ENCODE measurements around the gene ATAD3A.

The ATAD3A gene

DNA sequence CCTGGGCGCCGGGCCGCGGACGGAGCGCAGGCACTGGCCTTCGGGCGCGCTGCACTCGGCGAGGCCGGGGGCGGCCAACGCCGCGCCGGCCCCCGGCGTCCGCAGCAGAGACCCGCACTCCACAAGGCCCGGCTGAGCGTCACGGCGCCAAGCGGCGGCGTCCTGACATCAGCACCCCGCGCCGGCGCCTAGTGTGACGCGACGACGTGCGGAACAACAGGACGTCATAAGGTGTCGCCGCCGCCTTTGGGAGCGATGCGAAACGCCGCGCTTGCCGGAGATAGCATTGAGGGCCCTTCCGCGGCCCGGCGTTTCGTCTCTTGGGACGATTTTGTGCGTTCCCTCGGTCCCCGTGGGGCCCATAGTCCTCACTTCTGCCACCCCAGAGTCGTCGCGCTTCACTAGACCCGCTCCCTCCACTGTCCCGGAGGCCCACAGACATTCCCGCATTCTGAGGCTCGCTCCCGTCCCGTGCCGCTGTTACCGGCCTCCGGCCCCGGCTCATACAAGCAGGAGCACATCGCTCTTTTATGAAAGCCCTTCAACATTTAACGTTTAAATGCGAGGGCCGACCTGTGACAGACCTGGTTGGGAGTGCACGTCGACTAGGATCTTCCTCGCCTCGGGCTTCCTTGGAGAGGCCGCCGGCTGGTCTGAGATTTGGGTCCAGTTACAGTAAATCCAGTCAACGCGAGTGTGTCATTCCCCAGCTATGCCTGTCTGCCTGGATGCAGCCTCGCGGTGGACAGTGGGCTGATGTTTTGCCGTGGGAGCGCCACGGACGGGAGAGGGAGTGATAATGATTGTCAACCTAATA, 63.0 kb downstream of the ATAD3A start, which contains the start of gene SSU72 (continued):
- no peak for TF ChIP-seq ZNF658 (tag by site-specific recombination; IDR thresholded peaks at IDR 0.05)
- TF ChIP-seq, protein P1, sequence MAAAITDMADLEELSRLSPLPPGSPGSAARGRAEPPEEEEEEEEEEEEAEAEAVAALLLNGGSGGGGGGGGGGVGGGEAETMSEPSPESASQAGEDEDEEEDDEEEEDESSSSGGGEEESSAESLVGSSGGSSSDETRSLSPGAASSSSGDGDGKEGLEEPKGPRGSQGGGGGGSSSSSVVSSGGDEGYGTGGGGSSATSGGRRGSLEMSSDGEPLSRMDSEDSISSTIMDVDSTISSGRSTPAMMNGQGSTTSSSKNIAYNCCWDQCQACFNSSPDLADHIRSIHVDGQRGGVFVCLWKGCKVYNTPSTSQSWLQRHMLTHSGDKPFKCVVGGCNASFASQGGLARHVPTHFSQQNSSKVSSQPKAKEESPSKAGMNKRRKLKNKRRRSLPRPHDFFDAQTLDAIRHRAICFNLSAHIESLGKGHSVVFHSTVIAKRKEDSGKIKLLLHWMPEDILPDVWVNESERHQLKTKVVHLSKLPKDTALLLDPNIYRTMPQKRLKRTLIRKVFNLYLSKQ (tag by site-specific recombination; IDR thresholded peaks at IDR 0.05; ENCODE audit: borderline replicate concordance): no peak
- TF ChIP-seq SETDB1 (IDR thresholded peaks at IDR 0.05; ENCODE audit: insufficient read length, low read length): peak; percentile 23
- no peak for TF ChIP-seq ZNF23 (tag by site-specific recombination; IDR thresholded peaks at IDR 0.05; ENCODE audit: borderline replicate concordance)
- TF ChIP-seq, protein P2, sequence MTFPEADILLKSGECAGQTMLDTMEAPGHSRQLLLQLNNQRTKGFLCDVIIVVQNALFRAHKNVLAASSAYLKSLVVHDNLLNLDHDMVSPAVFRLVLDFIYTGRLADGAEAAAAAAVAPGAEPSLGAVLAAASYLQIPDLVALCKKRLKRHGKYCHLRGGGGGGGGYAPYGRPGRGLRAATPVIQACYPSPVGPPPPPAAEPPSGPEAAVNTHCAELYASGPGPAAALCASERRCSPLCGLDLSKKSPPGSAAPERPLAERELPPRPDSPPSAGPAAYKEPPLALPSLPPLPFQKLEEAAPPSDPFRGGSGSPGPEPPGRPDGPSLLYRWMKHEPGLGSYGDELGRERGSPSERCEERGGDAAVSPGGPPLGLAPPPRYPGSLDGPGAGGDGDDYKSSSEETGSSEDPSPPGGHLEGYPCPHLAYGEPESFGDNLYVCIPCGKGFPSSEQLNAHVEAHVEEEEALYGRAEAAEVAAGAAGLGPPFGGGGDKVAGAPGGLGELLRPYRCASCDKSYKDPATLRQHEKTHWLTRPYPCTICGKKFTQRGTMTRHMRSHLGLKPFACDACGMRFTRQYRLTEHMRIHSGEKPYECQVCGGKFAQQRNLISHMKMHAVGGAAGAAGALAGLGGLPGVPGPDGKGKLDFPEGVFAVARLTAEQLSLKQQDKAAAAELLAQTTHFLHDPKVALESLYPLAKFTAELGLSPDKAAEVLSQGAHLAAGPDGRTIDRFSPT (tag by site-specific recombination; IDR thresholded peaks at IDR 0.05): no peak
- no peak; the same call in 1 of the 2 replicates for TF ChIP-seq YY1 (tag by site-specific recombination; IDR thresholded peaks at IDR 0.05)
- peak; percentile 21; the same call in 1 of the 2 replicates for TF ChIP-seq ZNF660 (tag by site-specific recombination; IDR thresholded peaks at IDR 0.05)
- TF ChIP-seq, protein P3, sequence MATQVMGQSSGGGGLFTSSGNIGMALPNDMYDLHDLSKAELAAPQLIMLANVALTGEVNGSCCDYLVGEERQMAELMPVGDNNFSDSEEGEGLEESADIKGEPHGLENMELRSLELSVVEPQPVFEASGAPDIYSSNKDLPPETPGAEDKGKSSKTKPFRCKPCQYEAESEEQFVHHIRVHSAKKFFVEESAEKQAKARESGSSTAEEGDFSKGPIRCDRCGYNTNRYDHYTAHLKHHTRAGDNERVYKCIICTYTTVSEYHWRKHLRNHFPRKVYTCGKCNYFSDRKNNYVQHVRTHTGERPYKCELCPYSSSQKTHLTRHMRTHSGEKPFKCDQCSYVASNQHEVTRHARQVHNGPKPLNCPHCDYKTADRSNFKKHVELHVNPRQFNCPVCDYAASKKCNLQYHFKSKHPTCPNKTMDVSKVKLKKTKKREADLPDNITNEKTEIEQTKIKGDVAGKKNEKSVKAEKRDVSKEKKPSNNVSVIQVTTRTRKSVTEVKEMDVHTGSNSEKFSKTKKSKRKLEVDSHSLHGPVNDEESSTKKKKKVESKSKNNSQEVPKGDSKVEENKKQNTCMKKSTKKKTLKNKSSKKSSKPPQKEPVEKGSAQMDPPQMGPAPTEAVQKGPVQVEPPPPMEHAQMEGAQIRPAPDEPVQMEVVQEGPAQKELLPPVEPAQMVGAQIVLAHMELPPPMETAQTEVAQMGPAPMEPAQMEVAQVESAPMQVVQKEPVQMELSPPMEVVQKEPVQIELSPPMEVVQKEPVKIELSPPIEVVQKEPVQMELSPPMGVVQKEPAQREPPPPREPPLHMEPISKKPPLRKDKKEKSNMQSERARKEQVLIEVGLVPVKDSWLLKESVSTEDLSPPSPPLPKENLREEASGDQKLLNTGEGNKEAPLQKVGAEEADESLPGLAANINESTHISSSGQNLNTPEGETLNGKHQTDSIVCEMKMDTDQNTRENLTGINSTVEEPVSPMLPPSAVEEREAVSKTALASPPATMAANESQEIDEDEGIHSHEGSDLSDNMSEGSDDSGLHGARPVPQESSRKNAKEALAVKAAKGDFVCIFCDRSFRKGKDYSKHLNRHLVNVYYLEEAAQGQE (tag by site-specific recombination; IDR thresholded peaks at IDR 0.05): no peak
- TF ChIP-seq ZNF341 (tag by site-specific recombination; IDR thresholded peaks at IDR 0.05; ENCODE audit: low read depth): peak; percentile 31; the same call in 1 of the 2 replicates
- no peak for TF ChIP-seq ZNF140 (tag by site-specific recombination; IDR thresholded peaks at IDR 0.05)
- TF ChIP-seq ZNF423 (tag by site-specific recombination; IDR thresholded peaks at IDR 0.05): no peak
- TF ChIP-seq ZNF548 (tag by site-specific recombination; IDR thresholded peaks at IDR 0.05): no peak
- no peak for TF ChIP-seq ZFHX2 (tag by site-specific recombination; conservative IDR thresholded peaks at IDR 0.05)
- no peak for TF ChIP-seq GLIS2 (tag by site-specific recombination; IDR thresholded peaks at IDR 0.05)
- TF ChIP-seq YY2 (tag by site-specific recombination; IDR thresholded peaks at IDR 0.05): no peak
- TF ChIP-seq ZBTB48 (tag by site-specific recombination; IDR thresholded peaks at IDR 0.05): peak; percentile 83
- no peak for TF ChIP-seq ZNF555 (tag by site-specific recombination; conservative IDR thresholded peaks at IDR 0.05)
- TF ChIP-seq ZNF701 (tag by site-specific recombination; IDR thresholded peaks at IDR 0.05): no peak
- TF ChIP-seq ZNF114 (tag by site-specific recombination; IDR thresholded peaks at IDR 0.05): no peak
- TF ChIP-seq ZNF544 (tag by site-specific recombination; IDR thresholded peaks at IDR 0.05): no peak
- TF ChIP-seq, protein P4, sequence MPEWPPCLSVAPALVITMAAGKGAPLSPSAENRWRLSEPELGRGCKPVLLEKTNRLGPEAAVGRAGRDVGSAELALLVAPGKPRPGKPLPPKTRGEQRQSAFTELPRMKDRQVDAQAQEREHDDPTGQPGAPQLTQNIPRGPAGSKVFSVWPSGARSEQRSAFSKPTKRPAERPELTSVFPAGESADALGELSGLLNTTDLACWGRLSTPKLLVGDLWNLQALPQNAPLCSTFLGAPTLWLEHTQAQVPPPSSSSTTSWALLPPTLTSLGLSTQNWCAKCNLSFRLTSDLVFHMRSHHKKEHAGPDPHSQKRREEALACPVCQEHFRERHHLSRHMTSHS (tag by site-specific recombination; IDR thresholded peaks at IDR 0.05): no peak
- TF ChIP-seq, protein P5, sequence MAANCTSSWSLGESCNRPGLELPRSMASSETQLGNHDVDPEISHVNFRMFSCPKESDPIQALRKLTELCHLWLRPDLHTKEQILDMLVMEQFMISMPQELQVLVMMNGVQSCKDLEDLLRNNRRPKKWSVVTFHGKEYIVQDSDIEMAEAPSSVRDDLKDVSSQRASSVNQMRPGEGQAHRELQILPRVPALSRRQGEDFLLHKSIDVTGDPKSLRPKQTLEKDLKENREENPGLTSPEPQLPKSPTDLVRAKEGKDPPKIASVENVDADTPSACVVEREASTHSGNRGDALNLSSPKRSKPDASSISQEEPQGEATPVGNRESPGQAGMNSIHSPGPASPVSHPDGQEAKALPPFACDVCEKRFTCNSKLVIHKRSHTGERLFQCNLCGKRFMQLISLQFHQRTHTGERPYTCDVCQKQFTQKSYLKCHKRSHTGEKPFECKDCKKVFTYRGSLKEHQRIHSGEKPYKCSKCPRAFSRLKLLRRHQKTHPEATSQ (tag by site-specific recombination; IDR thresholded peaks at IDR 0.05): peak; percentile 86
- no peak for TF ChIP-seq HOXD13 (CRISPR knock-in tag; IDR thresholded peaks at IDR 0.05; ENCODE audit: borderline replicate concordance)
- TF ChIP-seq ZNF837 (tag by site-specific recombination; IDR thresholded peaks at IDR 0.05): no peak
- no peak for TF ChIP-seq ZNF239 (tag by site-specific recombination; IDR thresholded peaks at IDR 0.05)
- no peak for TF ChIP-seq ZNF530 (tag by site-specific recombination; IDR thresholded peaks at IDR 0.05; ENCODE audit: low read depth)
- TF ChIP-seq ZNF174 (tag by site-specific recombination; IDR thresholded peaks at IDR 0.05): no peak
- no peak; the same call in 1 of the 2 replicates for TF ChIP-seq KLF7 (tag by site-specific recombination; IDR thresholded peaks at IDR 0.05; ENCODE audit: borderline replicate concordance)
- no peak for TF ChIP-seq ZNF221 (tag by site-specific recombination; IDR thresholded peaks at IDR 0.05; ENCODE audit: borderline replicate concordance)
- TF ChIP-seq TCF7L2 (IDR thresholded peaks at IDR 0.05; ENCODE audit: borderline replicate concordance, low read depth, low read length): no peak
- TF ChIP-seq ZNF302 (tag by site-specific recombination; IDR thresholded peaks at IDR 0.05; ENCODE audit: low read depth): no peak
- no peak for TF ChIP-seq ZNF521 (tag by site-specific recombination; IDR thresholded peaks at IDR 0.05)
